IPS-NIHi11 (cell line): ENCODE data around the gene ENPP1.
"Not testable (repeated sequence)": the region's sequence is repeated elsewhere in the genome, so short reads cannot be mapped to it uniquely, and the experiment has no call there.

Source experiments
- DNase-seq: peaks from one replicate; pipeline ENCODE4 v3.0.0; 2012; ENCODE audit warnings: mixed read lengths, low spot score

Gene ENPP1

GRCh38 chr6:131831392-131831791 lies 23.6 kb downstream of the ENPP1 start:
- no peak for DNase-seq

- DNase-seq, result no peak
Measured at GRCh38 chr6:131831886-131832285, 24.1 kb downstream of the ENPP1 start.

GRCh38 chr6:131832363-131832762 lies 24.5 kb downstream of the ENPP1 start:
- no peak for DNase-seq

- DNase-seq, result no peak
Measured at GRCh38 chr6:131838051-131838450, 30.2 kb downstream of the ENPP1 start.

GRCh38 chr6:131839388-131839787 lies 31.6 kb downstream of the ENPP1 start:
- DNase-seq, result no peak

- DNase-seq, result no peak
Measured at GRCh38 chr6:131840441-131840840, 32.6 kb downstream of the ENPP1 start.

GRCh38 chr6:131840936-131841583 lies 33.2 kb downstream of the ENPP1 start:
- no peak for DNase-seq

GRCh38 chr6:131843768-131844167 lies 35.9 kb downstream of the ENPP1 start:
- no peak for DNase-seq

- no peak for DNase-seq
Measured at GRCh38 chr6:131844243-131844841, 36.5 kb downstream of the ENPP1 start.

GRCh38 chr6:131846023-131846663 lies 38.3 kb downstream of the ENPP1 start:
- DNase-seq, result no peak

GRCh38 chr6:131846905-131847304 lies 39.1 kb downstream of the ENPP1 start:
- no peak for DNase-seq

- no peak for DNase-seq
Measured at GRCh38 chr6:131849799-131850198, 42.0 kb downstream of the ENPP1 start.

GRCh38 chr6:131851049-131851769 lies 43.4 kb downstream of the ENPP1 start:
- no peak for DNase-seq

GRCh38 chr6:131852200-131852599 lies 44.4 kb downstream of the ENPP1 start:
- DNase-seq, result no peak

GRCh38 chr6:131854803-131855202 lies 47.0 kb downstream of the ENPP1 start:
- no peak for DNase-seq

GRCh38 chr6:131858765-131859415 lies 51.1 kb downstream of the ENPP1 start:
- no peak for DNase-seq

GRCh38 chr6:131859658-131860057 lies 51.8 kb downstream of the ENPP1 start:
- DNase-seq, result not testable (repeated sequence)

GRCh38 chr6:131861381-131861780 lies 53.6 kb downstream of the ENPP1 start:
- DNase-seq, result no peak

GRCh38 chr6:131862476-131862875 lies 54.7 kb downstream of the ENPP1 start:
- no peak for DNase-seq

GRCh38 chr6:131867744-131868143 lies 59.9 kb downstream of the ENPP1 start:
- no peak for DNase-seq

- no peak for DNase-seq
Measured at GRCh38 chr6:131868836-131869235, 61.0 kb downstream of the ENPP1 start.

GRCh38 chr6:131875647-131876046 lies 67.8 kb downstream of the ENPP1 start:
- no peak for DNase-seq
